SH-SY5Y (cell line): Measurements from ENCODE around the gene CD46.

Experiments used
- GATA2 ChIP-seq: IDR thresholded peaks from 2 replicates; pipeline ENCODE4 v1.6.1; 2011; ENCODE audit warnings: mild to moderate bottlenecking, low read depth, low read length
- GATA3 ChIP-seq: IDR thresholded peaks from 2 replicates; pipeline ENCODE4 v1.6.1; 2011; ENCODE audit warnings: low read depth, mild to moderate bottlenecking, low read length, moderate library complexity

- no peak for TF ChIP-seq GATA2
- TF ChIP-seq GATA3, result no peak
These were observed 12.1 kb downstream of the CD46 start for GRCh38 chr1:207763972-207764371.
